ACC112 (cell line): ENCODE data around the gene CACNG1.
"Not testable (repeated sequence)": the region's sequence is repeated elsewhere in the genome, so short reads cannot be mapped to it uniquely, and the experiment has no call there.

Source experiments
- H2AFZ ChIP-seq: fragments of 200-600 bp; sonication (generic); one replicate; pipeline ENCODE4 v1.6.0; 2017; ENCODE audit warnings: antibody characterized with exemption, low read length; ENCODE audit not compliant: unreplicated experiment
- H3K27ac ChIP-seq: fragments of 200-600 bp; sonication (generic); 2 replicates; pipeline ENCODE4 v1.5.1; 2014; ENCODE audit warnings: low read depth, mild to moderate bottlenecking, antibody characterized with exemption, low read length, moderate library complexity
- H3K27me3 ChIP-seq: fragments of 200-600 bp; sonication (generic); 2 replicates; pipeline ENCODE4 v1.6.1; 2014; ENCODE audit warnings: mild to moderate bottlenecking, antibody characterized with exemption, low read length, moderate library complexity, mixed read lengths; ENCODE audit not compliant: insufficient read depth
- H3K36me3 ChIP-seq: fragments of 200-600 bp; sonication (generic); 2 replicates; pipeline ENCODE4 v1.6.1; 2016; ENCODE audit warnings: mild to moderate bottlenecking, antibody characterized with exemption, low read length, moderate library complexity, mixed read lengths; ENCODE audit not compliant: insufficient read depth
- H3K4me1 ChIP-seq: fragments of 200-600 bp; sonication (generic); one replicate; pipeline ENCODE4 v1.6.1; 2016; ENCODE audit warnings: low read length, mixed read lengths; ENCODE audit not compliant: insufficient read depth, unreplicated experiment, control insufficient read depth
- H3K4me3 ChIP-seq: fragments of 200-600 bp; sonication (generic); 2 replicates; pipeline ENCODE4 v1.5.1; 2014; ENCODE audit warnings: mild to moderate bottlenecking, low read depth, low read length
- H3K79me2 ChIP-seq: fragments of 200-600 bp; sonication (generic); one replicate; pipeline ENCODE4 v1.6.0; 2016; ENCODE audit warnings: low read length; ENCODE audit not compliant: control insufficient read depth, unreplicated experiment, insufficient read depth

The CACNG1 gene

GRCh38 chr17:67026341-67026740 lies 18.0 kb upstream of the CACNG1 start:
- Histone ChIP-seq H3K4me3 (no peak overlapping the region), H3K4me1 (no peaks in the 10 kb centered on the region), H3K27ac (no peak overlapping the region), H3K27me3 (no peaks in the 10 kb centered on the region; the same call in 1 of the 2 replicates), H2AFZ (no peak overlapping the region), H3K36me3 (no peaks in the 10 kb centered on the region), H3K79me2 (no peaks in the 10 kb centered on the region)

DNA sequence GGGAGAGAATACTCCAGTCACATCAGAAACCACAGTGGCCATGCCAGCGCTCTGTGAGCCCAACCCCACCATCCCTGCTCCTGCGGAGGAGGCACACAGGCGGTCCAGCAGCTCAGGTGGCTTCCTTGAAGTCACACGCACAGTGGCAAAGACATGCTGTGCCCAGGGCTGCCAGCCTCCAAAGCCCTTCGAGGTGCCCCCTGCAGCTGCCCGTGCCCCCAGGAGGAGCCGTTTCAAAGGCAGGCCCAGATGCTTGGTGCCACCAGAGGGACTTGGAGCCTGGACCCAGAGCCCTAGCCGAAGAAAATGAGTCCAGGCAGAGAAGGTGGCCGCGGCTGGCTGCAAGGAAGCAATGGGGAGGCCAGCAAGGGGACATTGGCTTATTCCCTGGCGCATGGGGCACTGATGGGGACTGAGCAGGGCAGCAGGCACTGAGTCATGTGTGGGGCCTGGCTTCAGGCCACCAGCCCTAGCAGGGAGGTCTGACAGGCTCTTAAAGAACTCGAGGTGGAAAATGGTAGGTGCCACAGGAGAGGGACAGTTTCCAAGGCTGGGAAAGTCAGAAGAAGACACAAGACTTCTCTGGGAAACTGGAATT lies 17.2 kb upstream of the CACNG1 start:
- Histone ChIP-seq H3K27ac (no peak overlapping the region), H3K36me3 (no peaks in the 10 kb centered on the region), H3K79me2 (no peaks in the 10 kb centered on the region), H2AFZ (no peak overlapping the region), H3K4me3 (no peak overlapping the region), H3K27me3 (no peaks in the 10 kb centered on the region; the same call in 1 of the 2 replicates), H3K4me1 (no peaks in the 10 kb centered on the region)

DNA sequence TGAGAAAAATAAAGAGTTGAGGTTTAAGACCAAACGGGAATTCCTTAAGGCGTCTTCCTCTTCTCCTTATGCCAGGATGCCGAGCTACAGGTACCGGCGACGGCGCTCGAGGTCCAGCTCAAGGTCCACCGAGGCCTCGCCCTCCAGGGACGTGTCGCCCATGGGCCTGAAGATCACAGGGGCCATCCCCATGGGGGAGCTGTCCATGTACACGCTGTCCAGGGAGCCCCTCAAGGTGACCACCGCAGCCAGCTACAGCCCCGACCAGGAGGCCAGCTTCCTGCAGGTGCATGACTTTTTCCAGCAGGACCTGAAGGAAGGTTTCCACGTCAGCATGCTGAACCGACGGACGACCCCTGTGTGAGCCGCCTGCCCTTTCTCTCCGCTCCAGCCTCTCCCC lies 13.7 kb upstream of the CACNG1 start:
- Histone ChIP-seq H2AFZ (no peak overlapping the region), H3K4me3 (no peak overlapping the region), H3K27me3 (peaks cover 20% of the 10 kb centered on the region), H3K4me1 (no peaks in the 10 kb centered on the region), H3K36me3 (no peaks in the 10 kb centered on the region), H3K27ac (no peak overlapping the region), H3K79me2 (no peaks in the 10 kb centered on the region)

DNA sequence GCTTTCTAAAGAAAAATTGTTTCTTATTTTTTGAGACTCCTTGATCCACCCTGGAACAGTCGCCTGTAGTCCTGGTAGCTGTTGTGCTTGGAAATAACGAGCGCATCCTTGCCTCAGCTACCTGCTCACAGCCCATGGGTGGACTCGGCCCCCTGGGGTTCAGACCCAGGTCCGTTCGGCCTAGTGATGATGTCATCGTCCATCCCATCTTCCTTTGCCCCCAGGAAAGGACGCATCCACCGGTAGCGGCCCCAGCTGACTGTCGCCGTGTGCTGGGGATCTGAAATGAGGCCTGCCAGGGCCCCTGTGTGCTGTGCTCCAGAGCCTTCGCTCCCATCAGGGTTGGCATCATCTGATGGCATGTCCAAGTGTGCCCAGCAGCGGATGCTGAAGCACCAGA lies 12.0 kb upstream of the CACNG1 start:
- H2AFZ ChIP-seq, result no peak overlapping the region
- no peaks in the 10 kb centered on the region for H3K36me3 ChIP-seq
- H3K4me3 ChIP-seq, result no peak overlapping the region
- H3K79me2 ChIP-seq, result no peaks in the 10 kb centered on the region
- H3K4me1 ChIP-seq, result no peaks in the 10 kb centered on the region
- no peak overlapping the region for H3K27ac ChIP-seq
- H3K27me3 ChIP-seq, result peaks cover 31% of the 10 kb centered on the region

GRCh38 chr17:67032985-67033384 lies 11.4 kb upstream of the CACNG1 start:
- Histone ChIP-seq H3K36me3 (no peaks in the 10 kb centered on the region), H3K27ac (no peak overlapping the region), H3K4me1 (no peaks in the 10 kb centered on the region), H3K4me3 (no peak overlapping the region), H3K79me2 (no peaks in the 10 kb centered on the region), H2AFZ (no peak overlapping the region), H3K27me3 (peaks cover 35% of the 10 kb centered on the region)

- Histone ChIP-seq H3K4me1 (no peaks in the 10 kb centered on the region), H2AFZ (no peak overlapping the region), H3K27ac (no peak overlapping the region), H3K4me3 (no peak overlapping the region), H3K27me3 (peaks cover 39% of the 10 kb centered on the region), H3K79me2 (no peaks in the 10 kb centered on the region), H3K36me3 (no peaks in the 10 kb centered on the region)
These were observed 10.7 kb upstream of the CACNG1 start for GRCh38 chr17:67033613-67034012.

GRCh38 chr17:67035131-67036083 lies 8.9 kb upstream of the CACNG1 start:
- no peak overlapping the region for H3K4me3 ChIP-seq
- no peak overlapping the region for H3K27ac ChIP-seq
- H2AFZ ChIP-seq, result no peak overlapping the region
- H3K36me3 ChIP-seq, result no peaks in the 10 kb centered on the region
- H3K4me1 ChIP-seq, result no peaks in the 10 kb centered on the region
- H3K27me3 ChIP-seq, result peaks cover 50% of the 10 kb centered on the region
- H3K79me2 ChIP-seq, result no peaks in the 10 kb centered on the region

DNA sequence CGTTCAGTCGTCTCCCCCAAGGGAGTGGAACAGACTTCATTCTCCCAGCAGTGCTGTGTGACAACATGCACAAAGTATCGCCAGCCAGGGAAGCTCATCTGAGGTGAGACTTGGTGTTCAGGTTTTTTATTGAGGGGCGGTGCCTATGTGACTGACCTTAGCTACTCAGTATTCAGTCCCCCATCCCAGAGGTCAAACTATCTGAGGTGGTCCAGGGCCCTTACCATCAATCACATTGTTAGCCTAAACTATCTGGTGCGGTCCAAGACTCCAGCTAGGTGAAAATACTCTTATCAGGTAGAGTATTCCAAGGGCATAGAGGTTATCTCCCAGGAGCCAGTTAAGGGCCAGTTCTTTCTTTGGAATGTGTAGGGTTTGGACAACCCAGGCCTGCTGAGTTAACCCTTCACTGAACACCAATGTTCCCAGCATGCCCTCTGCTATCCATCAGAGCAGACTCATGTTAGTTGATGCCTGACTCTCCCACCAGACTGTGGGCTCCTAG lies 5.4 kb upstream of the CACNG1 start:
- Histone ChIP-seq H3K4me1 (no peaks in the 10 kb centered on the region), H3K79me2 (no peaks in the 10 kb centered on the region), H3K27ac (no peak overlapping the region), H2AFZ (no peak overlapping the region), H3K27me3 (peaks cover 66% of the 10 kb centered on the region), H3K36me3 (no peaks in the 10 kb centered on the region), H3K4me3 (no peak overlapping the region)

- H3K4me1 ChIP-seq, result no peaks in the 10 kb centered on the region
- no peaks in the 10 kb centered on the region for H3K79me2 ChIP-seq
- H3K4me3 ChIP-seq, result no peak overlapping the region
- H3K27me3 ChIP-seq, result peaks cover 54% of the 10 kb centered on the region
- H3K27ac ChIP-seq, result no peak overlapping the region
- H3K36me3 ChIP-seq, result no peaks in the 10 kb centered on the region
- H2AFZ ChIP-seq, result no peak overlapping the region
These were observed 3.7 kb upstream of the CACNG1 start for GRCh38 chr17:67040652-67041051.

DNA sequence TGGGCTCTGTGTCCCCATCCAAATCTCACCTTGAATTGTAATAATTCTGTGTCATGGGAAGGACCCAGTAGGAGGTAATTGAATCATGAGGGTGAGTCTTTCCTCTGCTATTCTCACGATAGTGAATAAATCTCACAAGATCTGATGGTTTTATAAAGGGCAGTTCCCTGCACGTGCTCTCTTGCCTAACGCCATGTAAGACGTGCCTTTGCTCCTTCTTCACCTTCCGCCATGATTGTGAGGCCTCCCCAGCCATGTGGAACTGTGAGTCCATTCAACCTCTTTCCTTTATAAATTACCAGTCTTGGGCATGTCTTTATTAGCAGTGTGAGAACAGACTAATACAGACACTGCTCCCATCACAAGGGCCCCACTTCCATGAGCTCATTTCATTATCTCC lies 3.2 kb upstream of the CACNG1 start:
- not testable (repeated sequence) for H3K4me3 ChIP-seq, H3K36me3 ChIP-seq, H3K79me2 ChIP-seq, H3K4me1 ChIP-seq, H3K27ac ChIP-seq, H2AFZ ChIP-seq
- H3K27me3 ChIP-seq, result peaks cover 58% of the 10 kb centered on the region

GRCh38 chr17:67041531-67041930 lies 2.8 kb upstream of the CACNG1 start:
- Histone ChIP-seq H3K36me3 (no peaks in the 10 kb centered on the region), H3K4me3 (no peak overlapping the region), H3K79me2 (no peaks in the 10 kb centered on the region), H3K4me1 (no peaks in the 10 kb centered on the region), H2AFZ (no peak overlapping the region), H3K27ac (no peak overlapping the region), H3K27me3 (peaks cover 58% of the 10 kb centered on the region)
